Neutrophil (primary cell): ENCODE measurements around the gene ITM2B.

Source experiments
- H3K27ac ChIP-seq: fragments of 200-600 bp; sonication (generic); 2 replicates; pipeline ENCODE4 v1.5.1; 2016; ENCODE audit warnings: mild to moderate bottlenecking, moderate library complexity
- H3K27me3 ChIP-seq: fragments of 200-600 bp; sonication (generic); 2 replicates; pipeline ENCODE4 v1.6.0; 2016; ENCODE audit warnings: mild to moderate bottlenecking
- H3K36me3 ChIP-seq: fragments of 200-600 bp; sonication (generic); 2 replicates; pipeline ENCODE4 v1.5.1; 2017
- H3K4me1 ChIP-seq, 2 experiments: fragments of 200-600 bp in 1 of 2; sonication (generic) in 1 of 2; 1 replicate in 1 of 2; 2 replicates in 1 of 2; pipeline versions ENCODE4 v1.5.1 to v1.6.1; 2013 to 2016; ENCODE audit warnings: low read depth in 1 of 2, low read length in 1 of 2, mild to moderate bottlenecking in 1 of 2, moderate library complexity in 1 of 2; ENCODE audit not compliant: control insufficient read depth in 1 of 2, insufficient read depth in 1 of 2
- H3K4me3 ChIP-seq, 2 experiments: fragments of 200-600 bp in 1 of 2; sonication (generic) in 1 of 2; 1 replicate in 1 of 2; 2 replicates in 1 of 2; pipeline ENCODE4 v1.5.1; 2013 to 2016; ENCODE audit warnings: low read depth in 1 of 2, low read length in 1 of 2, mild to moderate bottlenecking in 1 of 2, moderate library complexity in 1 of 2
- H3K9me3 ChIP-seq: fragments of 200-600 bp; sonication (generic); 2 replicates; pipeline ENCODE4 v1.5.1; 2016
- CTCF ChIP-seq: fragments of 200-600 bp; sonication (generic); IDR thresholded peaks from 2 replicates; pipeline ENCODE4 v1.5.1; 2016; ENCODE audit warnings: antibody characterized with exemption

Gene ITM2B

DNA sequence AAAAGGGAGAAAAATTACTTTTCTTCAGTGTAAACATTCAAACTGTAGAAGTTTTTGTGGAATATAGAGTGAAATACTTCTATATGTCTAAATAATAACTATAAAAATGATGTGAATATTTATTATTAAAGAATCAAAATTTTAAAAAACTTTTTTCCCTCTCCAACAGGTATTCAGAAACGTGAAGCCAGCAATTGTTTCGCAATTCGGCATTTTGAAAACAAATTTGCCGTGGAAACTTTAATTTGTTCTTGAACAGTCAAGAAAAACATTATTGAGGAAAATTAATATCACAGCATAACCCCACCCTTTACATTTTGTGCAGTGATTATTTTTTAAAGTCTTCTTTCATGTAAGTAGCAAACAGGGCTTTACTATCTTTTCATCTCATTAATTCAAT is 28.0 kb downstream of the ITM2B start:
- Histone ChIP-seq H3K36me3 (peaks cover 100% of the 10 kb centered on the region), H3K27ac (peak overlapping the region; percentile 18), H3K27me3 (no peaks in the 10 kb centered on the region), H3K4me3 (no peak overlapping the region), H3K4me1 (no peaks in the 10 kb centered on the region), H3K9me3 (no peaks in the 10 kb centered on the region)
- TF ChIP-seq CTCF: no peak

- H3K4me1 ChIP-seq: no peaks in the 10 kb centered on the region
- H3K36me3 ChIP-seq: peaks cover 91% of the 10 kb centered on the region
- H3K27ac ChIP-seq: peak overlapping the region; percentile 26
- TF ChIP-seq CTCF: no peak
- H3K4me3 ChIP-seq: no peak overlapping the region
- no peaks in the 10 kb centered on the region for H3K9me3 ChIP-seq
- H3K27me3 ChIP-seq: no peaks in the 10 kb centered on the region
Measured at GRCh38 chr13:48263196-48263595, 30.2 kb downstream of the ITM2B start.

- peak overlapping the region; percentile 26 for H3K27ac ChIP-seq
Measured at GRCh38 chr13:48264058-48264457, 31.1 kb downstream of the ITM2B start.

DNA sequence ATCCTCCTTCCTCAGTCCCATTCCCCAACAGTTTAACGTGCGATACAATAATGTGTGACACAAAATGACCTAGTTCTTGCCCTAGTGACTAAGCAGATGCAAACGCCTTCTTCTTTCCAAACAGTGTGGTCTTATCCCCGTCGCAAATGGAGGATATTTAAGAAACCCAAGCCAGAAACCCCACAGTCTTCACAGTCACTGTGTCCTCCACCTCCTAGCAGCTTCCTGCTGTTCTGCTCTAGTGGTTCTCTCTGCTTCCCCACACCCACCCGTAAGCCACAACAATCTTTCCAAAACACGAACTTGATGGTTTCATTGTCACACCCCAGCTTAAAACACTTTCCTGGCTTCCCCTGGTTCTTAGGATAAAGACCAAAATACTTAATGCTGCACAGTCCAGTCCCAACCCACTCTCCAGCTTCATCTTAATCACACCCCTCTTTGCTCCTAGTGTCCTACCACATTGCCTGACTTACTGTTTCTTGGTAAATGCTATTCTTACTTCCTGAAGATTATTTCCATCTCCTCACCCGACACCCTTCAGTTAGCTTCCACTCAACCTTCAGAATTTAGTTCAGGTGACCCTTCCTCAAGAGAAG is 32.3 kb downstream of the ITM2B start:
- TF ChIP-seq CTCF: no peak
- H3K36me3 ChIP-seq: peaks cover 82% of the 10 kb centered on the region
- H3K4me1 ChIP-seq: no peaks in the 10 kb centered on the region
- H3K27ac ChIP-seq: peak overlapping the region; percentile 26
- H3K27me3 ChIP-seq: no peaks in the 10 kb centered on the region
- no peaks in the 10 kb centered on the region for H3K9me3 ChIP-seq
- H3K4me3 ChIP-seq: no peak overlapping the region

More at GRCh38 chr13:48264058-48264457, 31.1 kb downstream of the ITM2B start:
- Histone ChIP-seq H3K4me3 (no peak overlapping the region), H3K27me3 (no peaks in the 10 kb centered on the region), H3K36me3 (peaks cover 82% of the 10 kb centered on the region), H3K4me1 (no peaks in the 10 kb centered on the region), H3K9me3 (no peaks in the 10 kb centered on the region)
- no peak for TF ChIP-seq CTCF

DNA sequence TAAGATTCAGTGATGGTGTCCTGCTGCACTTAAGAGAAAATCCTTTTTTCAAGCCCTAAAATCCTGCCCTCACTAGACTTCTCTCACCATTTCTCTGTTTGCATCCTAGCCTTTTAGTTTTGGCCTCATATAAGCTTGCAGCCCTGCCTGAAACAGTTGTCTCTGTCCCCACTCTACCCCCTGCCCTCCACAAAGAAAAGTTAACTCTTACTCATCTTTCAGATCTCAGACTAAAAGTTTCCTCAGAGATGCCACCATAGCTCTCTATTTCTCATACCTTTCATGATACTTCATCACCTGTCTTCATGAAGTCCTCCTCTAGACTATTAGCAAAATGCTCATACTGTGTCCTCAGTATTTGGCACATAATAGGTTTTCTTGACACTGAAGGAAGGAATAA is 33.1 kb downstream of the ITM2B start:
- Histone ChIP-seq H3K4me3 (no peak overlapping the region), H3K4me1 (no peaks in the 10 kb centered on the region), H3K27ac (peak overlapping the region; percentile 19), H3K27me3 (no peaks in the 10 kb centered on the region), H3K36me3 (peaks cover 77% of the 10 kb centered on the region), H3K9me3 (no peaks in the 10 kb centered on the region)
- TF ChIP-seq CTCF: no peak
